Loucy (cell line): ENCODE measurements around the gene FDCSP.

Source experiments
- EZH2phosphoT487 ChIP-seq: fragments of 200-600 bp; IDR thresholded peaks from 2 replicates; pipeline ENCODE4 v1.6.1; 2018; ENCODE audit warnings: antibody characterized with exemption, mild to moderate bottlenecking, moderate library complexity, borderline replicate concordance
- TF ChIP-seq, protein P1 (sequence below): fragments of 200-600 bp; sonication (generic); conservative IDR thresholded peaks from 2 replicates; pipeline ENCODE4 v1.5.1; 2014; ENCODE audit warnings: mild to moderate bottlenecking, antibody characterized with exemption, low read length

- TF ChIP-seq, protein P1, sequence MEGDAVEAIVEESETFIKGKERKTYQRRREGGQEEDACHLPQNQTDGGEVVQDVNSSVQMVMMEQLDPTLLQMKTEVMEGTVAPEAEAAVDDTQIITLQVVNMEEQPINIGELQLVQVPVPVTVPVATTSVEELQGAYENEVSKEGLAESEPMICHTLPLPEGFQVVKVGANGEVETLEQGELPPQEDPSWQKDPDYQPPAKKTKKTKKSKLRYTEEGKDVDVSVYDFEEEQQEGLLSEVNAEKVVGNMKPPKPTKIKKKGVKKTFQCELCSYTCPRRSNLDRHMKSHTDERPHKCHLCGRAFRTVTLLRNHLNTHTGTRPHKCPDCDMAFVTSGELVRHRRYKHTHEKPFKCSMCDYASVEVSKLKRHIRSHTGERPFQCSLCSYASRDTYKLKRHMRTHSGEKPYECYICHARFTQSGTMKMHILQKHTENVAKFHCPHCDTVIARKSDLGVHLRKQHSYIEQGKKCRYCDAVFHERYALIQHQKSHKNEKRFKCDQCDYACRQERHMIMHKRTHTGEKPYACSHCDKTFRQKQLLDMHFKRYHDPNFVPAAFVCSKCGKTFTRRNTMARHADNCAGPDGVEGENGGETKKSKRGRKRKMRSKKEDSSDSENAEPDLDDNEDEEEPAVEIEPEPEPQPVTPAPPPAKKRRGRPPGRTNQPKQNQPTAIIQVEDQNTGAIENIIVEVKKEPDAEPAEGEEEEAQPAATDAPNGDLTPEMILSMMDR = no peak
- no peak for TF ChIP-seq EZH2phosphoT487
These were observed 44.1 kb upstream of the FDCSP start for GRCh38 chr4:70181864-70182263.
